Fibroblast of peridontal ligament (primary cell): ENCODE data around the gene RFLNA.

Source experiments
- DNase-seq: peaks from one replicate; pipeline ENCODE4 v3.0.0-alpha.2; 2010; ENCODE audit errors: extremely low read depth

RFLNA gene

GRCh38 chr12:124336742-124337520, 42.0 kb downstream of the RFLNA start:
- DNase-seq = no peak

- DNase-seq = no peak
Measured at GRCh38 chr12:124337622-124338021, 42.7 kb downstream of the RFLNA start.

DNA sequence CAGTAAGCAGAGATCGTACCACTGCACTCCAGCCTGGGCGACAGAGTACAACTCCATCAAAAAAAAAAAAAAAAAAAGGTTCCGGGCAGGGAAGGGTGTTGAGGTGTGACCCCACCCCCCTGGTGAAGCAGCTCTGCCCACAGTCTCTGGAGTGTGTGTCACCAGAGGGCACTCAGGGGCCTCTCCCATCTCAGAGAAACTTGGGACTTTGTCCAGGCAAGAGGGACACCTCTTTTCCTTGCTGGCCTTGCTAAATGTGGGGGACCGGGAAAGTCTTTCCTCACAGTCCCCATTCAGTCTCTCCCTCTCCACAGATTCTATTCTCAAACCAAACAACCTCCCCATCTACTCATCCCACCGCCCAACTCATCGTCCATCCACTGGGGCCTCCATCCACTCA, 43.6 kb downstream of the RFLNA start:
- no peak for DNase-seq

- no peak for DNase-seq
Measured at GRCh38 chr12:124338876-124339603, 44.1 kb downstream of the RFLNA start.

GRCh38 chr12:124340080-124340900, 45.4 kb downstream of the RFLNA start:
- DNase-seq = no peak

DNA sequence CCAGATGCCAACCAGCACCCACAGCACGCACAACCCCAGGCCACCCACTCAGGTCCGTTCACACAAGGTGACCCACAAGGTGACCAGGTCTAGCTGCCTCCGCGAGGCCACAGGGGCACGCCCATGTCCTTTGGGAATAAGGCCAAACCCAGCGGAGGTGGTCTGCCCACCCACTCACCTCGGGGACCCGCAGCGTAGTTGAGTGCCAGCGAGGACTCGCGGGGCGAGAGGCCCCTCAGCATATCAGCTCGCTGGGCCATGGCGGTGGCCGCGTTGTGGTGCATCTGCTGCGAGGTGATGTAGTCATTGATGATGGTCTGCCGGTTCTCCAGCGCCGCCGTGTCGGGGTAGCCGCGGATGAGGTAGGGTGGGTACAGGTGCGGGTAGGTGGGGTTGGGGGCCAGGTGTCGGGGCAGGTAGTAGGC, 46.8 kb downstream of the RFLNA start:
- DNase-seq = no peak

DNA sequence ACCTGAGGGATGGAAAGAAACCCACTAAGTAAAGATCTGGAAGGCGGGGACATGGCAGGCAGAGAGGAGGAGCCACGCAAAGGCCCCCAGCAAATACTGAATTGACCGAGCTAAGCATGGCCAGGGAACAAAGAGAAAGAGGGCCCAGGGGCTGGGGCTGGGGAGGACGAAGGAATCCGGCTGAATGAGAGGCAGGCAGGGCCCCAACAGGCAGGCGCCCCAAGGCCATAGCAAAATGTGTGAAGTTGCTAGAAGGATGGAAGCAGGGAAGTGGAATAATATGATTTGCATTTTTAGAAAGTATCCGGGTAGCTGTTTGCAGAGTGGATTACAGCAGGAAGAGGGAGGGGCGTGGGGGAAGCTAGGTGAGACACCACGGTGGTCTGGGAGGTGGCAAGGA, 49.1 kb downstream of the RFLNA start:
- DNase-seq = no peak

DNA sequence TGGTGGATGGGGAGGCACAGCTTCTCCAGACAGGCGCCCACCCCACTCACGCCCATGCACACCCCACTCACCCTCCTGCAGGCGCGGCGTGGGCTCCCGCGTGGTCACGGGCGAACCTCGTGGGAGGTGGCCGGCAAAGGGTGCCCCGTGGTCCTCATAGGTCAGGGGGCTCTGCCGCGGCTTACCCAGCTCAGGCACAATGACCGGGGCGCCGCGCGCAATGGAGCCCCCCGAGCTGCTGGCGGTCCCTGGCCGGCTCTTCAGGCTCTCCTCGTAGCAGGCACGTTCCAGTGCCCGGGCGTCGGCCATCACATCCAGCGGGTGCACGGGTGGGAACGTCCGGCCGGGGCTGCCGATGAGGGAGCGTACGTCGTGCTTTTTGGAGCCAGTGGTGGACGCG, 49.6 kb downstream of the RFLNA start:
- DNase-seq = no peak

- DNase-seq = no peak
Measured at GRCh38 chr12:124345795-124346194, 50.9 kb downstream of the RFLNA start.

DNA sequence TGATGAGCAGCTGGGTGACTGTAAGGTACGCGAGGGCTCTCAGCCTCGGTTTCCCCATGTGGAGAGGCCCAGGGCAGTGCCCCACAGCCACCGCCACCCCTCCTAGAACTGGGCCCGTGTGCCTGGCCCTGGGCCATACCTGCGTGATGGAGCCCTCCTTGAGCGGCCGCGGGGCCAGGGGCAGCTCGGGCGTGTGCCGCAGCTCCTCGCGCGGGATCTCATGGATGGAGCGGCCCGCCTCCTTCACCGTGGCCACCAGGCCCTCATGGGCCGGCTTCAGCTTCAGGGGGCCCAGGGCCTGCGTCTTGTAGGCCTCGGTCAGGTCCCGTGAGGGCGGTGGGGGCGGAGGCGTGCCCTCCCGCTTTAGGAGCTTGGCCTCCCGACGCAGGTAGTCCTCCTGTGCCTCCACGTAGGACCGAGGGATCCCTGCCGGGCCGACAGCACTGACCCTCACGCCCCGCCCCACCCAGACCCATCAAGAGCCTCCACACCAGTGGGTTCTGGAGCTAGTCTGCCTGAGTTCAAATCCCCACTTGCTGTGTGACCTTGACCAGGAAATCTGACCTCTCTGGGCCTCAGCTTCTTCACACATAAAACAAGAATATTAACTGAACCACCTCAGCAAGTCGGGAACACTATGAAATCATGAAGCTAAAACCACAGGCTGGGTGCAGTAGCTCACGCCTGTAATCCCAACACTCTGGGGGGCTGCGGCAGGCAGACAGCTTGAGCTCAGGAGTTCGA, 51.7 kb downstream of the RFLNA start:
- DNase-seq = no peak

GRCh38 chr12:124347335-124347734, 52.4 kb downstream of the RFLNA start:
- DNase-seq = no peak

GRCh38 chr12:124347805-124348658, 53.1 kb downstream of the RFLNA start:
- no peak for DNase-seq

DNA sequence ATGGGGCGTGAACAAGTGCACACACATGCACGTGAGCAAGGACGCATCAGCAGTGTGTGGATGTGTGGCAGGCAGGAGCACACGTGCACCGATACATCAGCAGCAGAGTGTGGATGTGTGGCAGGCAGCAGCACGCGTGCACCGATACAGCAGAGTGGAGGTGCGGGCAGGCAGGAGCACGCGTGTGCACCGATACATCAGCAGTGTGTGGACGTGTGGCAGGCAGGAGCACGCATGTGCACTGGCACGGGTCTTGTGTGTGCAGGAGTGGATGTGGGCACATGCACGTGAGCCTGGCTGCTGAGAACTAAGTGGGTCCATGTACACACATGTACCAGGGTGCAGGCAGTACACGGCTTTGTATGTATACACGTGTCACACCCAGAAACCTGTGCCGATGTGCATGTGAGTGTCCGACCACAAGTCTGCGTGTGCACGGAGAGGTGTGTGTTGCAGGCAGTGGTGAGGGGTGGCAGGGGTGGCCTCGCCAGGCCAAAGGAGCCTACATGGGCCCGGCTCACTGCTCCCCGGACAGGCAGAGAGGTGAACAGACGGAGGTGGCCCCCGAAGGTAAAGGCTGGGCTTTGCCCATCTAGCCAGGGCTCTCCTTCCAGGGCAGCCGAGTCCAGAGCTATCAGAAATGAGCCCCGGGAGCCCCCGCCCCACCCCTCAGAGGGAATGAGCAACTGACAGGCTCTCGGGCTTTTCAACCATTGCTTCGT, 53.9 kb downstream of the RFLNA start:
- DNase-seq = no peak

- DNase-seq = no peak
Measured at GRCh38 chr12:124350491-124350890, 55.6 kb downstream of the RFLNA start.

DNA sequence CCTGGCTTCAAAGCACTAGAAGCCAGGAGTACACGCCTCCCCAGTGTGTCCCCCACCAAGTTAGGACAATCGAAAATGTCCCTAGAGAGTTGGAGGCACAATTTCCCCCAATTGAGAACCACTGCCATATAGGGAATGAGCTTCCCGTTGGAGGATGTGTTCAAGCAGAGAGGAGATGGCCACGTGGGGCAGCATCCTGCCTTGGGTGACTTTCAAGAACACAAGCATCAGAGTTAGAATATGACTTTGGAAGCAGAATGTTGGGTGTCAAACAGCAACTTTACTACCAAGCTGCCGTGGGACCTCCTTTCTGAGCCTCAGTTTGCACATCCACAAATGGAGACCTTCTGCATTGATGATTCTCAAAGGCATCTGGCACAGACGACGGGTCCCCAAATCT, 56.5 kb downstream of the RFLNA start:
- DNase-seq = no peak

GRCh38 chr12:124352257-124352656, 57.4 kb downstream of the RFLNA start:
- DNase-seq = no peak

DNA sequence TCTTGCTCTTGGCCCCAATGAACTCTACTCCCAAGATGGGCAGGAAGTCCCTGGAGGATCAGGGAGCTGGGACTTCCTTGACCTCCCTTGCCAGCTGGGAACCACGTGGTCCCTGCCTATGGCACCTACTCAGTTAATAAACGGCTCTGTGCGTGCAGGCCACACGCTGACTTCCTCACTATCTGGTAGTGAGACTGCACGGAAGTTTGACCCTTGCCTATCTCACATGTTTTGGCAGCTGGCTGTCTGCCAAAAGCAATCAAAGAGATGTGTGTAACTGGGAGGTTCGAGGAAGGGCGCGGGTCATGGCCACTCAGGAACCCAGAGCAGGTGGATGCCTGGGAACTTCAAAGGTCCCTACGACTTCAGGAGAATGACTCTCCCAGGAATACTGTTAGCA, 57.9 kb downstream of the RFLNA start:
- peak; percentile 4 for DNase-seq

GRCh38 chr12:124354400-124354799, 59.5 kb downstream of the RFLNA start:
- no peak for DNase-seq

- DNase-seq = no peak
Measured at GRCh38 chr12:124356221-124356620, 61.3 kb downstream of the RFLNA start.

GRCh38 chr12:124357616-124358015, 62.7 kb downstream of the RFLNA start:
- no peak for DNase-seq
